HG02981 (cell line): ENCODE measurements around the gene TRAF3IP3.

Experiments used
- ATAC-seq: cut with Tn5 transposase; IDR thresholded peaks from one replicate; pipeline ENCODE4 v1.9.1; 2021; ENCODE audit warnings: mild to moderate bottlenecking, moderate library complexity; ENCODE audit not compliant: unreplicated experiment

The TRAF3IP3 gene

GRCh38 chr1:209823143-209824041 is 67.5 kb downstream of the TRAF3IP3 start:
- ATAC-seq = peak; percentile 38

- ATAC-seq = no peak
Observed at GRCh38 chr1:209825591-209826434, 70.0 kb downstream of the TRAF3IP3 start.

- ATAC-seq = peak; percentile 89
Observed at GRCh38 chr1:209827384-209828262, 71.8 kb downstream of the TRAF3IP3 start, which contains the start of gene UTP25. Gene UTP25, plus strand, starts transcription at chr1:209827972. Its CDS starts 92 bp downstream, at chr1:209828064.

DNA sequence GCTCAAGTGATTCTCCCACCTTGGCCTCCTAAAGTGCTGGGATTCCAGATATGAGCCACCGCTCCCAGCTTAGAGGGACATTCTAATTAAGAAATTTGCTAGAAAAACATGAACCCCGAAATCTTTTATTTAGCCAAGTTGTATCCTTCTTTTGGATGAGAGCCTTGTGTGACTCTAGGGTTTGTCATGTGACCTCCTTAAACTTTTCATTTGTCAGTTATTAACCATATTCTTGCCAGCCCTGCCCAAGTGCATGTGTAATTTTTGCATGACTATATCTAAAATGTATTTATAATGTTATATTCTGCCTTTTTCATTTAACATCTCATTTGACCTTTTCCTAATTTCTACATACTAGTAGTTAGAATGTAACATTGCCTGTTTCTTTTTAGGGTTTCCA is 73.9 kb downstream of the TRAF3IP3 start:
- no peak for ATAC-seq

GRCh38 chr1:209830722-209831121 is 74.9 kb downstream of the TRAF3IP3 start:
- no peak for ATAC-seq

DNA sequence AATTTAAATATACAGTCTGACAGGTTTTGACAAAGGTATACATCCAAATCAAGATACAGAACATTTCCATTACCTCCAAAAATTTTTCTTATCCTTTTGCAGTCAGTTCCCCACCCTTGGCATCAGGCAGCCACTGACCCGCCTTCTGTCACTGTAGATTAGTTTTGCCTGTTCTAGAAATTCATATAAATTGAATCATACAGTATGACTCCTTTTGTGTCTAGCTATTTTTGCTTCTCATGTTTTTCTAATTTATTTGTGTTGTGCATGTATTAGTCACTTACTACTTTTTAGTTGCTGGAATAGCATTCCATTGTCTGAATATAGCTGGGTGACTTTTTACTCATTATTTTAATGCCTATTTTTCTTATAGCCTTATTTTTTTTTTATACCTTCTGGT is 75.8 kb downstream of the TRAF3IP3 start:
- ATAC-seq = no peak
